Right forelimb (tissue), 1 donor: ENCODE measurements around the gene CDH4.

Source experiments
- DNase-seq: peaks from one replicate; pipeline ENCODE4 v3.0.0-alpha.2; 2018

Gene CDH4

DNA sequence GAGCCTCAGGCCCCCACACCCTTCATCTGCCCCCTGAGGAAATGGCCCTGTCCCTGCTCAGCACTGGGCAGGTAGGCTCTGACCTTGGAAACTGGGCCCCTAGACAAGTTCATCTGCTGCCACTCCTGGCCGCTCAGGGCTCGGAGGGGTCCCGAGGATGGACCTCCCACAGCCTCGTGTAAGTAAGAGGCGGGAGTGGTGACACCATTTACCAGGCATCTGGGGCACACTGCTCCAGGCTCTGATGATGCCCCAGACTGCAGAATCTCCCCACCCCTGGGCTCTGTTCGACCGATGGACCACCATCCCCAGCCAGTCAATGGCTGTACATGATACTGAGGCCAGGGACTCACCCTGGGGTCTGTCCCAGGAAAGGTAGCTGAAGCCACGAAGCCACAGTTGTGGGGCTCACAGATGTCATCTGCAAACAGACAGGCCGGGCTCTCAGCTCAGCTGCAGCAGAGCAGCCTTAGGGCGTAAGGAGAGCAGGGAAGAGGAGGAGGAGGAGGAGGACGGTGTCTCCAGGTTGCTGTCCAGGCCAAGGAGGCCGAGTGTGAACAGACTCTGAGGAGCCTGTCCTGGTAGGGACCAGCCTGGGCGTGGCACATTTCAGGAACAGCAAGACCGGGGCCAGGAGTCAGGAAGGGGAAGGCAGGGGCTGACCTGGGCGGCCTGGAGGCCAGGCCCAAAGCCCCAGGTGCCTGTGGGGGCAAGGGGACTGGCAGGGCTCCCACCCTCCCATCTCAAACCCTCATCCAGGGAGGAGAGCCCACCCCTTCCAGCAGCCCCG, 513.2 kb downstream of the CDH4 start:
- DNase-seq: peak; percentile 31

DNA sequence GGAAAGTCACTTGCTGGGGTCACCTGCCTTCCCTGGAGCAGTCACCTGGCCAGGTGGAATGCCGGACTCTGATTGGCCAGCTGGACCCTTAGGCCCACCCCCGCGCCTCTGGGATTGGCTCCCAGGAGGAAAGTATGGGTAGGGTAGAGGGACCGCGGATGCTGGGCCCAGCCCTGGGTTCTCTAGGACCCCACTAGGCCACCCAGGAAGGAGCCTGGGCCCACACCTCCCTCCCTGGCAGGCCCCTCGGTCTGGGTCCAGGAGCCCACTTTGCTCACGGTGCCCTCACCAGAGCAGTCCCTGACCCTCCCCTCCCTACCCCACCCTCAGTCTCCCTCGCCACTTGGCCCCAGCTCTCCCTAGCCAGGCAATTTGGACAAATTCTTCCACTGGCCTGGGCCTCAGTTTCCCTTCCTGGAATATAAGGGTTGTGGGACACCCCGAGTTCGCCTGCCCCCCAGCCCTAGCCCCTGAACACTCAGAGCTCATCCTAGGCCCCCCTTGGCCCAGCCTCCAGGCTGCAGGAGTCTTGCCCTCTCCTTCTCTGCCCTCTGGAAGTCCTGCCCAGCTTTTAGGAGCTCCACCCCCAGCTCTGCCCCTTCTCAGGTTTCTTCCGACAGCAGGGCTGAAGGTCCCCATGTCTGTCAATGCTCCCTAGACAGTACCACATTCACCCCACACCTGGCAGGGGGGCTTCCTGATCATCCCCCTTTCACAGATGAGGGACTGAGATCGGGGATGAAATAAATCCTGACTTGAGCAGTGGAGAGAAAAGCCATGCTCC, 514.0 kb downstream of the CDH4 start:
- no peak for DNase-seq

DNA sequence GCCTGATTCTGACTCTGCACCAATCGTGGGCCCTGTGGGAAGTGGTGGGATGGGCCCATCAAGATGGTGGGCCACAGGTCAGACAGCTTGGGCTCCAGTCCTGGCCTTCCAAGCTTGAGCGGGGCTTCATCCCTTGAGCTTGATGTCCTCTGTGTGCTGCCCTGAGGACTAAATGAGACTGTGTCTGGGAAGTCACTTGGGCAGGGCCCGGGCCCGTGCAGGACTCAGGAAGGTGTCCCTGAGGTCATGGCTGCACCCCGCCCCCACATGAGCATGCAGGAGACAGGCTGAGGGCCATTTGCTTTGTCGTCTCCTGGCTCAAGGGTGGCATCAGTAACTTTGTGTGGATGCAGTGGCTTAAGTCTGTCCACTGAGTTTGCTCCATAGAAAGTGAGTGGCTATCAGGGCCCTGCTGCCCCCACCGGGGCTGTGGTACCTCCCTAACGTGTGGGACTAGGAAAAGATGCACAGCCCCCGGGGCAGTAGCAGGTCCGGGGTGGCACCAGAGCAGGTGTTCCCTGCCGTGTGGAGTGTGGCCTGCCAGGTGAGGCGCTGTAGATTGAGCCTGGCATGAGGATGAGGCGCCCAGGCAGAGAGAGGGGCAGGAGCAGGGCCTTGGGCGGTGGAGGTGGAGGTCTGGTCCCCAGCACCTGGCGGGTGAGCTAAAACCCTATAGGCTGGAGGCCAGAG, 515.0 kb downstream of the CDH4 start:
- peak; percentile 32 for DNase-seq

DNA sequence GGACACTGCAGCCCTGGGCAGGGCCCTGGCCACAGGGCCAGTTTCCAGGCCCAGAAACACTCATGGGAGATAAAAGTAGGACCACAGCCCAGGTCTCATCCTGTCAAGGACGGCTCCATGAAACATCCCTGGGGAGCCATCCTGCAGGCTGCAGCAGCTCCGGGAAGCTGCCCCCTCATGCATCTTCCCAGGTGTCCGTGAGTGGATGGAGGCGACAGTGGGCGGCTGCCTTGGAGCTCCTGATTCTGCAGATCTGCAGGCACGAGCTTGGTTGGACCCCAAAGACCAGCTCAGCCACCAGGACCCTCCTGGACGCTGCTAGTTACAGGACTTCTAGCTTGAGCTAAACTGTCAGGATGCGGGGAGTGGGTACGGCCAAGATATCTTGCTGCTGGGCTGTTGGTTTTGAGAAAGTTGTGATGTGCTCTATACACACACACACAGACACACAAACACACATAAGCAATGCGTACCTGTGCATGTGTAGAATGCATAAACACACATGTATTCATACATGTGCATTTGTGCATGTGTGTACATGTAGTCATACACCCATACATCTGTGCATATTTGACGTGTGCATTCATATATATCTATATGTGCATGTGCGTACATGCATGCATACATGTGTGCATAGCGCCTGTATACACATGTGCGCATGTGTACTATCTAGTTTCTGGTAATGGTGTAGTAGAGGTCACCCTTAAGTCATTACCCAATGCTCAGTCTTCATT, 515.9 kb downstream of the CDH4 start:
- DNase-seq: peak; percentile 25

DNA sequence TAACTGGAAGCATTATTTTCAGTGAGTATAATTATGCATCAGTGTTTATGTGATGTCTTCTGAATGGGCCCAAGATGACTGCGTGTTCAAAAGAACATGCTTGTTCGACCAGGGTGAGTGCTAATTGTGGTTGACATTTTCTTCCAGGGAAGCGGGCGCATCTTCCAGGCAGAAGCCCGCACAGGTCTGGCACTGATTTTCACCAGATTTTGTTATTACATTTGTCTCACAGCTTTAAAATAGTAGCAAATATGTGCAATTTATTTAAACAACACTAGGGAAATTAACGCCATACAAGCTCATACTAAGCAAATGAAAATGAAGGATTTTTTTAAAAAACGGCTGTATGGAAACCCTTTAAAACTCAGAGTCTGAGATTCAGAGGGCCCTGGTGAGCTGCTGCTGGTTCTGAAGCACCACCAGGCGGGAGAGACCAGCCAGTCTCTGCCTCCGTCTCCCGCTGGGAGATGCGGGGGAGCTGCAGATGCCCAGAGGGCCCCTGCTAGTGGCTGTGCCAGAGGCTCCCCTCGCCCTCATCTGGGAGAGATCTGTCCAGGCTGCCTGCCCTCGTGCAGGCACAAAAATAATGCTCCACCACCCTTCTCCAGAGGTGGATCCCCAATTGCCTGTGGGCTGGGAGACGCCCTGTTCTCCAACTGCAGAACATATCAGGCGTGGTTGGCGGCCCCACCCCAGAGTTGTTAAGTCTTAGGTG, 516.7 kb downstream of the CDH4 start:
- peak; percentile 24 for DNase-seq

DNA sequence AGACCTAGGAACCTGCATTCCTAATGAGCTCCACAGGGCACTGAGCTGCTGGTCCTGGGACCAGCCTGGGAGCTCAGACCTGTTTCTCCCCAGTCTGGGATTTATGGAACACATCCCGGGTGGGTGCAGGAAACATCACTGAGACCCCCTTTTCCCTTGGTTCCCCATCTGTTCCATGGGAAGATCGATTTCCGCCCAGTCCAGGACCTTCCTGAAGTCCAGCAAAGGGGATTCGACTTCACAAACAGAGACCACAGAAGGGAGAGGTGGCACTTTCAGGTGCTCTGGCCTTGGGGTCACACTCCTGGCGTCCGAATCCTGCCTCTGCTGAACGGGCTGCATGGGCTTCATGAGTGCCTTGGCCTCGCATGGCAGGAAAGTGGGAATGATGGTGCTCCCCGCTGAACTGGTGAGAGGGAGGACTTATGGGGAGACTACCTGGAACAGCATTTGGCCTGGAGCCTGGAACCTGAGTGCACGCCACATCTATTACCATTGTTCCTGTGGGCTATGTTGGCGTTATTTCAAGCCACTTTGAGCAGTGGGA, 517.3 kb downstream of the CDH4 start:
- DNase-seq: peak; percentile 19

DNA sequence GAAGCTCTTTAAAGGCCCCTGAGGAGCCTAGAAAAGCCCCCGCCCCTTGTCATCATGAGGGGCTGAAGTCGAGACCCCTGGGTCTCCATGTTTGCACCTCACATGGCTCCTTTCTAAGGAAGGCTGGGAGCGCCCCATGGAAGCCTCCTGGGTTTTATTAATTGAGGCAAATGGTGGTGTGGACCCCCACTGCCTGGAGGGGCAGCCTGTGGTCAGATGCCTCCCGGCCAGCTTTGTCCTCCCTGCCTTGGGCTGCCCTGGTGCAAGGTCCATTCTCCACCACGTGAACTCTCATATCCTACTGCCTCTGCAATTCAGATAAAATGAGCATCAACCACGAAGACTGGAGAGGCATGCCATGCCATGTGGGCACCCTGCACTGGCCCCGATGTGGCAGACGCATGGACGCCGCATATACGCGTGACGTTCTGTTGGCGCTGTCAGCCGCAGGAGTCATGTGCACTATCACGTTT, 518.1 kb downstream of the CDH4 start:
- DNase-seq: no peak

DNA sequence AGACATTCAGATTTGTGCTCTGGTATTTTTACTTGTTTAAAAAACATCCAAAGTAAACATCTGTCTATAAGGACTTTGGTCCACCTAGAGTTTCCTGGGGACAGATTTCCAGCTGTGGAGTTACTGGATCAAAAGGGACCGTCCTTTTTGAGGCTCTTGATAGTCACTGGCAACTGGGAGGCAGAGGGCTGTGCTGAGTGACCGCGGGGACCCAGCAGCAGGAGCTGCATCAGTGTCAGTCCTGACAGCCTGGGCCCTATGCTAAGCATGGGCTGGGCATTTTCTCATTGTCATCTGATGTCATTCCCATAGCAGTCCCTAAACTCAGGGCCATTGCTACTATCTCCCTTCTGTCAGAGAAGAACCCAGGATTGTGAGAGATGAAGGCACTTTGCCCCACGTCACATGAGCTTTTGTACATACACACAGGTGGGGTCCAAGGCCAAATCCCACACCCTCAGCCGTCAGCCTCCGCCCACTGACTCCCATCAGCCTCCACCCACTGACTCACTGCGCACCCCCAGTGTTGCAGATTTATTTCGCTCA, 519.8 kb downstream of the CDH4 start:
- peak; percentile 37 for DNase-seq

DNA sequence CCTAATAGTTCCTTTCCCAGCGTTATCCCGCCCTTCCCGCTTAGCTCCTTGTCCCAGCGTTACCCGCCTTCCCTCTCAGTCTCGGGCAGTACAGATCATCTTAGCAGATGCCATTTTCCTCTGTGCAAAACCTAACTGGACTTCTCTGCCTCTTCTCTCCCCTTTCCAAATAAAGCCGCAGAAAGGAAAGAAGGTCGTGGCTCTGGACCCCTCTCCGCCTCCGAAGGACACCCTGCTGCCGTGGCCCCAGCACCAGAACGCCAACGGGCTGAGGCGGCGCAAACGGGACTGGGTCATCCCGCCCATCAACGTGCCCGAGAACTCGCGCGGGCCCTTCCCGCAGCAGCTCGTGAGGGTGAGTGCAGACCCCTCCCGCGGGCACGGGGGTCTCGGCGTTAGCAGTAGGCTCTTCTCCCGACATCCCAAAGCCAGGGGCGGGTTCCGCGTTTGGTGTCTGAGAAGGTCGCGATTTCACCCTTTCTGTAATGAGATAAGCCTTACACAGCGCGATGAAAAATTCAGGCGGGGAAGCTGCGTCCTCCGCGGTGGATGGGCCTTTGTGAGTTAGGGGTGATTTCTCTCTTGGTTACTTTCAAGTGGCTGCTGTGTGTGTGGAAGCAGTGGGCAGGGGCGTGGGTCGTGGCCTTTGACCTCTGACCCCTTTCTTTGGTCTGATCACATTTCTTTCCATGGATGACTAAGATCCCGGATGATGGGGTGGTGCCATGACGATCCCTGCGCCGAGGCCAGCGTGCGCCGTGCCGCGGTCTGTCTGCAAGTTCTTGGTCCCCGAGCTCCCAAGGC, 521.0 kb downstream of the CDH4 start:
- peak; percentile 17 for DNase-seq

DNA sequence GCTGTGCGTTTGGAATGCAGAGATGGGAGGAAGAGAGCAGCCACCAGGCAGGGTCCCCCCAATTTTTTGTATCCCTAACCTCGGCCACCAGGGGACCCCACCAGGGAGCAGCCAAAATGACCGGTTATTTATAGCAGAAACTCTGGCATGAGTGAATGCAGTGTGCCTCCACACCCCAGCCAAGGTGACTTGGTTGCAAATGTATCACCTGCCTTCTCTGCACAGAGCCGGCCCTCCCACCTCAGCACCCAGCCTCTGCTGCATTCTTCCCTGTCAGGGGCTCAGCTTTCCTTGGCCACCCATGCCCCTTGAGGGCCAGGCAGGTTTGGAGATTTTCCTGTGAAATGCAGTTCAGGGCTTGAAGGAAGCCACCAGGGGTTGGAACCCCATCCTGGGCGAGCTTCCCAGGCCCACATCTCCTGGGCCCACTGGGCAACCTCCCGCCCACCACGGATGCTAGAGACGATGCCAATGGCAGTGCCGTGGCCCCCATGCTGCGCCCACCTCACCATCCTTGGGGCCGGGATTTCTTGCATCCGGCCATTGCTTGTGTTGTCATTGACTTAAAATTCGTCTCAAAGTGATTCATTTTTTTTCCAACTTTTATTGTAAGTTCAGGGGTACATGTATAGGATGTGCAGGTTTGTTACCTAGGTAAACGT, 522.0 kb downstream of the CDH4 start:
- DNase-seq: no peak

DNA sequence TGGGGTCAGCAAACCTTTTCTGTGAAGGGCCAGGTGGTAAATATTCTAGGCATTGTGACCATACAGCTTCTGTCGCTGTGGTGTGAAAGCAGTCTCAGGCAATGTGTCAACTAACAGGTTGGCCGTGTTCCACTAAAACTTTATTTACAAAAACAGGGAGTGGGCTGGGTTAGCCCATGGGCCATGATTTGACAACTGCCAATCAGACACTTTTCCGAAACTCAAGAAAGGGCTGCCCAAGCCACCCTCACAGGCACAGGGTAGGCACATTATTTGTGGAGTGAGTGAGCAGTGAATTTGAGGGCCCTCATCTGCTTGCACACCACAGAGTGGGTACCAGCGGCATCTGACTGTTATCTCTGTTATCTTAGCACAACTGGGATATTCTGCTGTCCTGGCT, 523.4 kb downstream of the CDH4 start:
- DNase-seq: peak; percentile 23

DNA sequence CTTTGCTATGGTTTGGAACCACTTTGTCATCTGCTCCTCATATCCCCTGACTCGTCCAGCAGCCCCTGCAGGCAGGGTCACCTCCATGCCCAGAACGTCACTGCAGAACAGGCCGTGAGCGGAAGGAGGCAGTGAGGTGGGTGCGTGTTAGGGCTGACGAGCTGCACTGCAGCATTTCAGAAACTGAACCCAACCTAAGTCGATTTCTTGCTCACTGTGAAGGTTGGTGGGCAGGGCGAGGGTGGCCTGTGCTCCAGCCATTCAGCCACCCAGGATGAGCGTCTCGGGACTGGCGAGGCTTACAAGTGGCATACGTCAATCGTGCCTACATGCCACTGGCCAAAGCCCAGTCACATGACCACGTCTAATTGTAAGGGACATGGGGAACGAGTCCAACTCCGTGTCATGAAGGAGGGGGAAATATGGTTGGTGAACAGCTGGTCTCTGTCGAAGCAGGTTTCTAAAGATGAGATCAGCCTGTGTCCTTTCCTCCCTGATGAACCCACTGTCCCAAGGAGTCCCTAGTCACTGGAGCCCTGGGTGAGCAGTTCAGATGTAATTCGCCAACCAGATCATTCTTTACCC, 524.5 kb downstream of the CDH4 start:
- no peak for DNase-seq

DNA sequence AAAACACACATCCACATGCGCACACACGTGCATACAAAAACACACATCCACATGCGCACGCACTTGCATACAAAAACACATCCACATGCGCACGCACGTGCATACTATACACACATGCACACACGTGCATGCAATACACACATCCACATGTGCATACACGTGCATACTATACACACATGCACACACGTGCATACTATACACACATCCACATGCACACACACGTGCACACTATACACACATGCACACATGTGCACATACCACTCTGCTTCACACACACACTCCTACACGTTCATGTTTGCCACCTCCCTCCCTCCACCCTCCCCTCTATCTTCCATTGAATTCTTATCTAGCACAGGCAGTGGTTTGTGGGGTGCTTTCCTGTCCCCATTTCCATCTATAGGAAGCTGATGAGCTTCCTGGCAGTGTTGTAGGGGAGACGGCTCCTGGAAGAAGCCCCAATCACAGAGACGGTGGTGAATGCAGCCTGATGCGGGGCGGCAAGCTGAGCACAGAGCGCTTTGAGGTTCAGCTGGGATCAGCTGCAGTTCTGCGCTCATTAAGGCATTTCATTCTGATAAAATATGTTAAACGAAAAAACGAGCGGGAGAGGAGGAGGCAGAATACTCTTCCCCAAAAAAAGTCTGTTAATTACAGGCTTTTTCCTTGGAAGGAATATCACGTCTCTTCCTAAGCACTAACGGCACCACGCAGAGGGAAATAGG, 525.9 kb downstream of the CDH4 start:
- no peak for DNase-seq

DNA sequence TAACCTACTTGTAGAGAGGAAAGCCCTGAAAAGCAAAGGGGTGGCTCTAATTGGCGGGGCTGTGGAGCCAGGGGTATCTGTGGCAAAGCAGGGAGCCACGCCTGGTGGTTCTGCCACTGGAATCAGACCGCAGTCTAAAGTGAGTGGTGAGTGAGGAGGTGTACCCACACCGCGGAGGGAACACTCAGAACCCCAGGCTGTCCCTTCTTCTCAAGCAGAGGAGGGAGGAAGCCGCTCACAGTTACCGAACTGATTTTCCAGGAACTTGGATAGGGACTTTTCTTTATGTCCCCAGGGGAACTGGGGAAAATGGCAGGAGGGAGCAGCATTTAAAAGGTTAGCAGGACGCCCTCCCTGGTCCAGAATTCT, 526.4 kb downstream of the CDH4 start:
- DNase-seq: no peak

DNA sequence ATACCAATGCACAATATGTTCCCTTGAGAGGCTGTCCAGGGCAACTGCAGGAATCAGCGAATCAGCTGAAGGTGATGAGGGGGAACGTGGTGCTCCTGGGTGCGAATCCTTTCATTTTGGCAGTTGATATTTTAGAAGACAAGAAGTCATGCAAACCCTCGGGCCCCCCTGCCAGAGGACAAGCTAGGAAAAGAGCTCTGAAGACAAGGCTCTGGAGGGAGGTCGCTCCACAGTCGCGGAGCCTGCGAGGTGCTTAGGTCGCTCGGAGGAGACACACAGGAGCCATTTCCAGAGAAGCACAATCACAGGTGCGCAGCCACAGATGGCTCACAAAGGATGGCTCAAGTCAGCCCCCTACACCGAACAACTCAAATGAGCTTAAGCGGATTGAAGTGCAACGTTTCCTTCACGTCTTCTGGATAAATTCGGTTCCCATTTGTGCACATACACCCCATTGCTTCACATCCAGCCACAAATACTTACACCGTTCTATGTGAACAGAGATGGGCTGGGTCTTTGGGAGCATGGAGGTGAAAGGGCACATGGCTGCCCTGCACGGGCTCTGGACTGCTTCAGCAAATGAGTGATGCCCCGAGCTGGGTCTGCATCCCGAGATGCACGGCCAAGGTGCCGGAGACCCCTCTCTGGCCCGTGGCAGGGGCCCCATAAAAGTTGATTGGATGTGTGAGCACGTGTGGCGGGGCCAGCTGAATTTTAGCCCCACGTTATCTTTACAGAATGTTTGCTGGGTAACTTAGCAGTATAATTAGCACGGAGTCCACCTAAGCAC, 527.3 kb downstream of the CDH4 start:
- no peak for DNase-seq

DNA sequence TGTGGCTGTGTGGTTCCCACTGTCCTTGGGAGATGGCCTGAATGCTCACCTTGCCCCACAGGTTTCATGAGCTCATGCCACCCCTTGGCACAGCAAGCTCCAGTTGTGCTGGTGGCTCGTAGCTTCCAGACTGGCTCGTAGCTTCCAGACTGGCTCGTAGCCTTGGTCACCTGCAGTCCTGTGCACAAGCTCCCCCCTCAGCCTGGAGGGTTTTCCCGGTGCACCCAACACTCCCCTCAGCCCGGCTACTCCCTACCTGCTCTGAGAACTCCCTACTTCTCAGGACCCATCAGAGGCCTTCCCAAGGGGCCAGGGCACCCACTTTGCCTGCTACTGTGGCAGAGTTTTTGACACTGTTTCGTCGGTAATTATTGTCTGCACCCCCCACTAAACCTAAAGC, 528.0 kb downstream of the CDH4 start:
- DNase-seq: no peak

DNA sequence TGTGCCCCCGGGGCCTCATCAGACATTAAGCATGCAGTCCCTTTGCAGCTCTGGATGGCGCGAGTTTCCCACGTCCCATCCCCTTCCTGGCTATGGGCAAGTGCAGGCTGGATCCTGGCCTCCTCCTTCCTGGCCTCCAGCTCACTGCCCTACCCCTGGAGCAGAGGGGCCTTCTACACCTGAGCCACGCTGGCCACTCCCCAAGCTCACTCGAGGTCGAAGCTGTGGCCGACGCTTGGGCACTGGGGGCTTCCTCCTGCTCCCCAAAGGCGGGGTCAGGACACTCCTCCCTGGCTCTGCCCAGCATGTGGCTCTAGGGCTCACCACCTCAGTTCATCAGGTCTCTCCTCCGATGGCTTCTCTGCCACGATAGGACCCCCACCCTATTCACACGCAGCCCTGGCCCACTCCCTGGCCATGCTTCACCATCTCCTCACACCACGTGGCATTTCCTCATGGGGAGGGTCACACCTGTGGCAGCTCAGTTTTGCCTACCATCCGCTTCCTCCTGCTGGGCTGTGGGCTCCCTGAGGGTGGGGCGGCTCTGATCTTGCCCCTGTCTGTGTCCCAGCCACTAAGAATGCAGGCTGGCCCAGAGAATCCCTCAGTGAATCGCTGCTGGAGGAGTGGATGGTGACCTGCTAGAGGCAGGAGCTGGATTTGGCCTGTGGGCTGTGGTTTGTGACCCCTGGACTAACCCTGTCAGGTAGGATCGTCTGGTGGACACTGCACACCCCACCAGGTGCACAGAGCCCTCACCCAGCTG, 532.9 kb downstream of the CDH4 start:
- DNase-seq: no peak

DNA sequence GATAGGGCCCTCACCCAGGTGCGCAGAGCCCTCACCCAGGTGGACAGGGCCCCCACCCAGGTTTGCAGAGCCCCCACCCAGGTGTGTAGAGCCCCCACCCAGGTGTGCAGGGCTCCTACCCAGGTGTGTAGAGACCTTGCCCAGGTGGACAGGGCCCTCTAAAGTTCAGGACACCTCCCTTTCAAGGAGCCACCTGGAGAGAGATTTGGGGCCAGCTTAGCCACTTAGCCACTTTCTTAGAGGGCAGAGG, 533.4 kb downstream of the CDH4 start:
- DNase-seq: no peak
